A673 (cell line): ENCODE results near the gene KIAA1614. TPM values are rescaled to one million over a fixed set of nuclear protein-coding genes. Genes with fewer than 3 reads are reported as not detected.

ENCODE experiments used
- BruUV-seq: library from RNA; stranded (reverse); fragments of 400-500 nt; replicated peaks from 2 replicates; lab custom pipeline; 2021; lab: Mats Ljungman, UMichigan
- CTCF ChIA-PET: fragments of 300-600 bp; sonication (Branson Sonifier 250); formaldehyde crosslinking; loops from one replicate; lab custom pipeline; 2022; ENCODE audit warnings: antibody characterized with exemption; lab: Charles Lee
- POLR2A ChIA-PET: fragments of 300-600 bp; sonication (Branson Sonifier 250); formaldehyde crosslinking; loops from one replicate; lab custom pipeline; 2022; ENCODE audit warnings: antibody characterized with exemption; ENCODE audit not compliant: low non-redundant PET; lab: Charles Lee
- DNase-seq: peaks from one replicate; pipeline ENCODE4 v3.0.0-alpha.2; 2015; ENCODE audit warnings: low spot score
- H3K27ac ChIP-seq: fragments of 200-600 bp; sonication (generic); 2 replicates; pipeline ENCODE4 v1.5.1; 2016; ENCODE audit warnings: mixed run types, low read depth, mild to moderate bottlenecking, mixed read lengths, antibody characterized with exemption, low read length; ENCODE audit not compliant: poor library complexity, severe bottlenecking
- H3K27me3 ChIP-seq: fragments of 200-600 bp; sonication (generic); replicated peaks from 2 replicates; pipeline ENCODE4 v1.6.1; 2017; ENCODE audit warnings: mixed run types, low read depth, mild to moderate bottlenecking, mixed read lengths, antibody characterized with exemption, low read length; ENCODE audit not compliant: insufficient read depth, poor library complexity
- H3K36me3 ChIP-seq: fragments of 200-600 bp; sonication (generic); 2 replicates; pipeline ENCODE4 v1.6.1; 2016; ENCODE audit warnings: mixed run types, mild to moderate bottlenecking, mixed read lengths, antibody characterized with exemption, low read length; ENCODE audit not compliant: insufficient read depth, poor library complexity, severe bottlenecking
- H3K4me1 ChIP-seq: fragments of 200-600 bp; sonication (generic); 2 replicates; pipeline ENCODE4 v1.6.1; 2017; ENCODE audit warnings: mixed run types, mild to moderate bottlenecking, mixed read lengths, antibody characterized with exemption, low read length; ENCODE audit not compliant: insufficient read depth, poor library complexity, severe bottlenecking
- H3K4me3 ChIP-seq: fragments of 200-600 bp; sonication (generic); 2 replicates; pipeline ENCODE4 v1.5.1; 2016; ENCODE audit warnings: low read depth, mixed run types, mild to moderate bottlenecking, mixed read lengths, low read length; ENCODE audit not compliant: poor library complexity, severe bottlenecking
- H3K9me3 ChIP-seq: fragments of 200-600 bp; sonication (generic); 2 replicates; pipeline ENCODE4 v1.6.1; 2016; ENCODE audit warnings: mixed run types, low read depth, mild to moderate bottlenecking, mixed read lengths, antibody characterized with exemption, low read length; ENCODE audit not compliant: poor library complexity, severe bottlenecking
- CTCF ChIP-seq: fragments of 300-800, 200-600 bp; sonication (generic); conservative IDR thresholded peaks from 2 replicates; pipeline ENCODE4 v1.5.1; 2017; ENCODE audit warnings: low read depth, mild to moderate bottlenecking, antibody characterized with exemption, low read length, moderate library complexity, mixed read lengths
- EZH2 ChIP-seq: fragments of 200-600 bp; sonication (generic); IDR thresholded peaks from 2 replicates; pipeline ENCODE4 v1.6.1; 2017; ENCODE audit warnings: borderline replicate concordance, low read depth, mild to moderate bottlenecking, mixed read lengths, antibody characterized with exemption, low read length; ENCODE audit not compliant: poor library complexity, severe bottlenecking
- intact Hi-C: fragments of 100-400 bp; cut with micrococcal nuclease; formaldehyde crosslinking; loops from one replicate; pipeline ENCODE4 v1.10.0; 2022; ENCODE audit not compliant: unreplicated experiment
- total RNA-seq: library from RNA; stranded (reverse); gene quantifications from 2 replicates; pipeline ENCODE4 v1.2.3, GENCODE V29; 2021

The KIAA1614 gene
- total RNA-seq, 1 experiment from 2014 or later, result 0.67 TPM

DNA sequence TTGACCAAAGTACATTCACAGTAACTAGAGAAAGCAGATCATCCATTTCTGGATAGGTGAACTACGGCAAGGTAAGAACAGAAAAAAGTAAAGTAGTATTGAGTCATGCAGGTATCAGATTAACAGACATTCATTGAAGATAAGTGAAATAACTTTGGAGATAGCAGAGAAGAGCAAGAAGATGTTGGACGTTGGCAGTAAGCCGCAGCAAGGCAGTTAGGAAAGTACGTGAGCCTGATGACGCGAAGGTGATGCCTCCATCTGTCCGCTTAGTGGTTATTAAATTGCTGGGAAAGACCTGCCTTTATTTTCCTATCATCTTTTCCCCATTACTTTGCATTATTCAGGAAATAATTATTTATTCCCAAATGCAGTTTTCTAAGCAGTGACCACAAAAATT is 24.9 kb upstream of the KIAA1614 start:
- DNase-seq, result no peak
- intact Hi-C loops, result loop anchor here (10.0 kb wide), 1 partner anchor 147 kb away; the partner anchor contains the start of gene MR1
- ChIA-PET POLR2A (no interaction called here), CTCF (no interaction called here)
- TF ChIP-seq EZH2 (no peak), CTCF (no peak)
- Histone ChIP-seq H3K27me3 (no peaks in the 10 kb centered on the region), H3K36me3 (no peaks in the 10 kb centered on the region), H3K4me3 (no peak overlapping the region), H3K9me3 (no peaks in the 10 kb centered on the region), H3K27ac (no peak overlapping the region), H3K4me1 (no peaks in the 10 kb centered on the region)
- no TSS peak for BruUV-seq

- H3K4me3 ChIP-seq, result no peak overlapping the region
- H3K4me1 ChIP-seq, result no peaks in the 10 kb centered on the region
- ChIA-PET CTCF (no interaction called here), POLR2A (no interaction called here)
- H3K36me3 ChIP-seq, result no peaks in the 10 kb centered on the region
- no peaks in the 10 kb centered on the region for H3K9me3 ChIP-seq
- TF ChIP-seq CTCF (no peak), EZH2 (no peak)
- intact Hi-C loops, result loop anchor here (10.0 kb wide), 1 partner anchor 146 kb away; the partner anchor contains the start of gene MR1
- no peak overlapping the region for H3K27ac ChIP-seq
- no TSS peak for BruUV-seq
- H3K27me3 ChIP-seq, result no peaks in the 10 kb centered on the region
- DNase-seq, result no peak
These were observed 23.8 kb upstream of the KIAA1614 start for GRCh38 chr1:180888870-180889269.

- H3K27ac ChIP-seq, result no peak overlapping the region
- no peak for DNase-seq
- no peaks in the 10 kb centered on the region for H3K27me3 ChIP-seq
- H3K9me3 ChIP-seq, result no peaks in the 10 kb centered on the region
- BruUV-seq, result no TSS peak
- H3K36me3 ChIP-seq, result no peaks in the 10 kb centered on the region
- intact Hi-C loops, result loop anchor here (10.0 kb wide), 1 partner anchor 145 kb away; the partner anchor contains the start of gene MR1
- no peak for TF ChIP-seq CTCF
- TF ChIP-seq EZH2, result no peak
- no peak overlapping the region for H3K4me3 ChIP-seq
- POLR2A ChIA-PET, result no interaction called here
- no peaks in the 10 kb centered on the region for H3K4me1 ChIP-seq
- CTCF ChIA-PET, result no interaction called here
These were observed 23.4 kb upstream of the KIAA1614 start for GRCh38 chr1:180889325-180889724.
